Neural cell (in vitro differentiated cells): ENCODE results near the gene ZNF778. TPM values are rescaled to one million over a fixed set of nuclear protein-coding genes. Genes with fewer than 3 reads are reported as not detected.

Source experiments
- H2AFZ ChIP-seq: fragments of 200-600, 300-800 bp; sonication (generic), shearing (Covaris generic); 2 replicates; pipeline ENCODE4 v1.6.0; 2014; ENCODE audit warnings: low read depth, mild to moderate bottlenecking, antibody characterized with exemption, low read length, moderate library complexity
- H3F3A ChIP-seq: fragments of 200-600 bp; shearing (Covaris generic); 2 replicates; pipeline ENCODE4 v1.6.1; 2016; ENCODE audit warnings: mild to moderate bottlenecking, moderate library complexity, mixed read lengths, antibody characterized with exemption, low read length; ENCODE audit not compliant: insufficient read depth, poor library complexity, severe bottlenecking
- H3K27ac ChIP-seq: fragments of 200-600, 300-800 bp; sonication (generic), shearing (Covaris generic); 2 replicates; pipeline ENCODE4 v1.5.1; 2014; ENCODE audit warnings: mild to moderate bottlenecking, low read length, moderate library complexity
- H3K27me3 ChIP-seq: fragments of 300-800, 200-600 bp; sonication (generic), shearing (Covaris generic); 2 replicates; pipeline ENCODE4 v1.6.0; 2014; ENCODE audit warnings: mild to moderate bottlenecking, low read depth, low read length, moderate library complexity; ENCODE audit not compliant: insufficient read depth
- H3K36me3 ChIP-seq: fragments of 300-800, 200-600 bp; sonication (generic), shearing (Covaris generic); 2 replicates; pipeline ENCODE4 v1.5.1; 2014; ENCODE audit warnings: mild to moderate bottlenecking, antibody characterized with exemption, low read length, moderate library complexity; ENCODE audit not compliant: insufficient read depth
- H3K4me2 ChIP-seq: fragments of 300-800, 200-600 bp; sonication (generic), shearing (Covaris generic); 2 replicates; pipeline ENCODE4 v1.6.0; 2014; ENCODE audit warnings: mild to moderate bottlenecking, low read length
- H3K4me3 ChIP-seq: fragments of 300-800, 200-600 bp; sonication (generic), shearing (Covaris generic); 2 replicates; pipeline ENCODE4 v1.5.1; 2014; ENCODE audit warnings: mild to moderate bottlenecking, low read length, moderate library complexity
- H3K79me2 ChIP-seq: fragments of 200-600 bp; shearing (Covaris generic); replicated peaks from 2 replicates; pipeline ENCODE4 v1.6.0; 2014; ENCODE audit warnings: mild to moderate bottlenecking, low read length, moderate library complexity; ENCODE audit not compliant: insufficient read depth
- H3K9ac ChIP-seq: fragments of 300-800, 200-600 bp; sonication (generic), shearing (Covaris generic); 2 replicates; pipeline ENCODE4 v1.6.1; 2016; ENCODE audit warnings: mild to moderate bottlenecking, low read length, mixed read lengths
- H3K9me2 ChIP-seq: fragments of 200-600 bp; shearing (Covaris generic); 2 replicates; pipeline ENCODE4 v1.6.1; 2016; ENCODE audit warnings: mild to moderate bottlenecking, low read length, mixed read lengths; ENCODE audit not compliant: insufficient read depth
- H3K9me3 ChIP-seq: fragments of 200-600, 300-800 bp; sonication (generic), shearing (Covaris generic); 2 replicates; pipeline ENCODE4 v1.6.1; 2016; ENCODE audit warnings: mild to moderate bottlenecking, mixed run types, low read length, moderate library complexity, mixed read lengths
- H4K20me1 ChIP-seq: fragments of 200-600 bp; shearing (Covaris generic); 2 replicates; pipeline ENCODE4 v1.6.1; 2016; ENCODE audit warnings: mild to moderate bottlenecking, mixed run types; ENCODE audit not compliant: insufficient read depth
- EP300 ChIP-seq: fragments of 450-650 bp; conservative IDR thresholded peaks from 2 replicates; pipeline ENCODE4 v1.6.1; 2014; ENCODE audit warnings: antibody characterized with exemption, mild to moderate bottlenecking, moderate library complexity; ENCODE audit not compliant: poor library complexity, severe bottlenecking
- EZH2 ChIP-seq: fragments of 200-600, 300-800 bp; shearing (Covaris generic), sonication (generic); IDR thresholded peaks from 2 replicates; pipeline ENCODE4 v1.6.1; 2014; ENCODE audit warnings: antibody characterized with exemption, low read length, borderline replicate concordance, mild to moderate bottlenecking; ENCODE audit not compliant: insufficient read depth, poor library complexity, severe bottlenecking
- MXI1 ChIP-seq: fragments of 450-650 bp; conservative IDR thresholded peaks from 2 replicates; pipeline ENCODE4 v1.6.1; 2014; ENCODE audit warnings: antibody characterized with exemption, mild to moderate bottlenecking; ENCODE audit not compliant: poor library complexity, severe bottlenecking
- POLR2AphosphoS5 ChIP-seq: IDR thresholded peaks from 2 replicates; pipeline ENCODE4 v1.6.1; 2012
- RAD21 ChIP-seq: fragments of 450-650 bp; conservative IDR thresholded peaks from 2 replicates; pipeline ENCODE4 v1.6.1; 2014; ENCODE audit warnings: antibody characterized with exemption, mild to moderate bottlenecking, moderate library complexity
- SMC3 ChIP-seq: fragments of 450-650 bp; conservative IDR thresholded peaks from 2 replicates; pipeline ENCODE4 v1.6.1; 2014; ENCODE audit warnings: antibody characterized with exemption, mild to moderate bottlenecking, moderate library complexity; ENCODE audit not compliant: poor library complexity
- TAF1 ChIP-seq: IDR thresholded peaks from 2 replicates; pipeline ENCODE4 v1.6.1; 2012; ENCODE audit warnings: low read depth
- polyA plus RNA-seq: library from polyadenylated mRNA; depleted of rRNA; stranded (reverse); fragments of >200 nt; gene quantifications from 2 replicates; pipeline ENCODE4 v1.2.3, GENCODE V29; 2014
- TF ChIP-seq, protein P1 (sequence below): fragments of 450-650 bp; IDR thresholded peaks from 2 replicates; pipeline ENCODE4 v1.5.1; 2014; ENCODE audit warnings: antibody characterized with exemption, mild to moderate bottlenecking, moderate library complexity; ENCODE audit not compliant: poor library complexity, severe bottlenecking
- TF ChIP-seq, protein P2 (sequence below): IDR thresholded peaks from 2 replicates; pipeline ENCODE4 v1.6.1; 2012; ENCODE audit warnings: borderline replicate concordance

ZNF778 gene
- polyA plus RNA-seq, 1 donor from 2014 or later = 14.7 TPM

DNA sequence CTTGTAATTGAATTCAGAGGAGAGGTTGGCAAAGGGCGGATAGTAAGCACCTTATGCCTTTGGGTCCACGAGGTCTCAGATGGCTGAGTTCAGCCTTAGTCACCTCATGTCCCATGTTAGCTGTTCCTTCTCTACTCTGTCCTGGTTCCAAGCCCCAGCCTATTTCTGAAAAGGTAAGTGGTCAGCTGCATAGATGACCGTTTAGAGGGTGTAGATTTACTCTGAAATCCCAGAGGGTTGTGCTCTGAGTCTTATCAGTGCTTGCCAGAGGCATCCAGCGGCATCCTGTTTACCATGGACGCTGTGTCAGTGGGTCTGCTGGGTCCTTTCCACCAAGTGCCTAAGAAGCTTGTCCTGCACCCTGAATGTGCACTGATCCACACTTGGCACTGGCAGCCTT lies 1.9 kb downstream of the ZNF778 start:
- no peak for TF ChIP-seq EP300
- TF ChIP-seq RAD21 = no peak
- TF ChIP-seq SMC3 = no peak
- no peak for TF ChIP-seq POLR2AphosphoS5
- TF ChIP-seq, protein P1, sequence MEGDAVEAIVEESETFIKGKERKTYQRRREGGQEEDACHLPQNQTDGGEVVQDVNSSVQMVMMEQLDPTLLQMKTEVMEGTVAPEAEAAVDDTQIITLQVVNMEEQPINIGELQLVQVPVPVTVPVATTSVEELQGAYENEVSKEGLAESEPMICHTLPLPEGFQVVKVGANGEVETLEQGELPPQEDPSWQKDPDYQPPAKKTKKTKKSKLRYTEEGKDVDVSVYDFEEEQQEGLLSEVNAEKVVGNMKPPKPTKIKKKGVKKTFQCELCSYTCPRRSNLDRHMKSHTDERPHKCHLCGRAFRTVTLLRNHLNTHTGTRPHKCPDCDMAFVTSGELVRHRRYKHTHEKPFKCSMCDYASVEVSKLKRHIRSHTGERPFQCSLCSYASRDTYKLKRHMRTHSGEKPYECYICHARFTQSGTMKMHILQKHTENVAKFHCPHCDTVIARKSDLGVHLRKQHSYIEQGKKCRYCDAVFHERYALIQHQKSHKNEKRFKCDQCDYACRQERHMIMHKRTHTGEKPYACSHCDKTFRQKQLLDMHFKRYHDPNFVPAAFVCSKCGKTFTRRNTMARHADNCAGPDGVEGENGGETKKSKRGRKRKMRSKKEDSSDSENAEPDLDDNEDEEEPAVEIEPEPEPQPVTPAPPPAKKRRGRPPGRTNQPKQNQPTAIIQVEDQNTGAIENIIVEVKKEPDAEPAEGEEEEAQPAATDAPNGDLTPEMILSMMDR = no peak
- TF ChIP-seq, protein P2, sequence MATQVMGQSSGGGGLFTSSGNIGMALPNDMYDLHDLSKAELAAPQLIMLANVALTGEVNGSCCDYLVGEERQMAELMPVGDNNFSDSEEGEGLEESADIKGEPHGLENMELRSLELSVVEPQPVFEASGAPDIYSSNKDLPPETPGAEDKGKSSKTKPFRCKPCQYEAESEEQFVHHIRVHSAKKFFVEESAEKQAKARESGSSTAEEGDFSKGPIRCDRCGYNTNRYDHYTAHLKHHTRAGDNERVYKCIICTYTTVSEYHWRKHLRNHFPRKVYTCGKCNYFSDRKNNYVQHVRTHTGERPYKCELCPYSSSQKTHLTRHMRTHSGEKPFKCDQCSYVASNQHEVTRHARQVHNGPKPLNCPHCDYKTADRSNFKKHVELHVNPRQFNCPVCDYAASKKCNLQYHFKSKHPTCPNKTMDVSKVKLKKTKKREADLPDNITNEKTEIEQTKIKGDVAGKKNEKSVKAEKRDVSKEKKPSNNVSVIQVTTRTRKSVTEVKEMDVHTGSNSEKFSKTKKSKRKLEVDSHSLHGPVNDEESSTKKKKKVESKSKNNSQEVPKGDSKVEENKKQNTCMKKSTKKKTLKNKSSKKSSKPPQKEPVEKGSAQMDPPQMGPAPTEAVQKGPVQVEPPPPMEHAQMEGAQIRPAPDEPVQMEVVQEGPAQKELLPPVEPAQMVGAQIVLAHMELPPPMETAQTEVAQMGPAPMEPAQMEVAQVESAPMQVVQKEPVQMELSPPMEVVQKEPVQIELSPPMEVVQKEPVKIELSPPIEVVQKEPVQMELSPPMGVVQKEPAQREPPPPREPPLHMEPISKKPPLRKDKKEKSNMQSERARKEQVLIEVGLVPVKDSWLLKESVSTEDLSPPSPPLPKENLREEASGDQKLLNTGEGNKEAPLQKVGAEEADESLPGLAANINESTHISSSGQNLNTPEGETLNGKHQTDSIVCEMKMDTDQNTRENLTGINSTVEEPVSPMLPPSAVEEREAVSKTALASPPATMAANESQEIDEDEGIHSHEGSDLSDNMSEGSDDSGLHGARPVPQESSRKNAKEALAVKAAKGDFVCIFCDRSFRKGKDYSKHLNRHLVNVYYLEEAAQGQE = no peak
- TF ChIP-seq TAF1 = no peak
- TF ChIP-seq EZH2 = no peak
- no peak for TF ChIP-seq MXI1

DNA sequence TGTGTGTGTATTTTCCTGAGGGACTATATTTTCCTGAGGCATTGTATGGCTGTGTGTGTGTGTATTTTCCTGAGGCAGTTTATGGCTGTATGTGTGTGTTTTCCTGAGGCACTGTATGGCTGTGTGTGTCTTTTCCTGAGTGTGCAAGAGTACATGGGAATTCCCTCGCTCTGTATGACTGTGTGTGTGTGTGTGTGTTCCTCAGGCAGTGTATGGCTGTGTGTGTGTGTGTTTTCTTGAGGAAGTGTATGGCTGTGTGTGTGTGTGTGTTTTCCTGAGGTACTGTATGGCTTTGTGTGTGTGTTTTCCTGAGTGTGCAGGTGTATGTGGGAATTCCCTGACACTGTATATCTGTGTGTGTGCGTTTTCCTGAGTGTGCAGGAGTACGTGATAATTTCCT lies 4.1 kb downstream of the ZNF778 start:
- no peak overlapping the region for H2AFZ ChIP-seq
- H3K27me3 ChIP-seq = no peaks in the 10 kb centered on the region
- peaks cover 4% of the 10 kb centered on the region for H3F3A ChIP-seq
- H3K9ac ChIP-seq = no peak overlapping the region
- H3K27ac ChIP-seq = no peak overlapping the region
- peaks cover 9% of the 10 kb centered on the region for H3K79me2 ChIP-seq
- TF ChIP-seq MXI1 = no peak
- TF ChIP-seq POLR2AphosphoS5 = no peak
- no peak for TF ChIP-seq RAD21
- TF ChIP-seq, protein P1 = no peak
- TF ChIP-seq, protein P2 = no peak
- TF ChIP-seq EP300 = no peak
- no peak for TF ChIP-seq EZH2
- TF ChIP-seq TAF1 = no peak
- TF ChIP-seq SMC3 = no peak
- H3K9me2 ChIP-seq = no peaks in the 10 kb centered on the region
- H3K36me3 ChIP-seq = peaks cover 3% of the 10 kb centered on the region
- no peaks in the 10 kb centered on the region for H3K9me3 ChIP-seq
- no peaks in the 10 kb centered on the region for H4K20me1 ChIP-seq
- no peak overlapping the region for H3K4me2 ChIP-seq
- no peak overlapping the region for H3K4me3 ChIP-seq

More for the DNA sequence above, 1.9 kb downstream of the ZNF778 start:
- Histone ChIP-seq H4K20me1 (no peaks in the 10 kb centered on the region), H3K9me2 (no peaks in the 10 kb centered on the region), H3K9ac (no peak overlapping the region), H3K9me3 (no peaks in the 10 kb centered on the region), H3K4me2 (no peak overlapping the region), H3K27me3 (no peaks in the 10 kb centered on the region), H3K36me3 (peaks cover 3% of the 10 kb centered on the region), H3K27ac (no peak overlapping the region), H3K4me3 (no peak overlapping the region), H3K79me2 (peaks cover 9% of the 10 kb centered on the region), H2AFZ (no peak overlapping the region), H3F3A (peaks cover 4% of the 10 kb centered on the region)
